Vagina (tissue), 2 donors: ENCODE results near the gene GNA15. TPM values are rescaled to one million over a fixed set of nuclear protein-coding genes. Genes with fewer than 3 reads are reported as not detected.

Experiments
- DNase-seq, 2 donors: peaks; one replicate each; pipeline ENCODE4 v3.0.0-alpha.2; 2017; ENCODE audit errors: extremely low spot score in 2 of 2
- H3K27ac ChIP-seq: fragments of 200-600 bp; sonication (generic); one replicate; pipeline ENCODE4 v1.5.1; 2019
- H3K27me3 ChIP-seq: fragments of 200-600 bp; sonication (generic); one replicate; pipeline ENCODE4 v1.5.1; 2019
- H3K36me3 ChIP-seq, 2 donors: fragments of 200-600 bp; sonication (generic); one replicate each; pipeline ENCODE4 v1.5.1; 2017 to 2019
- H3K4me1 ChIP-seq: fragments of 200-600 bp; sonication (generic); one replicate; pipeline ENCODE4 v1.5.1; 2019
- H3K4me3 ChIP-seq, 2 donors: fragments of 200-600 bp; sonication (generic); 1 replicate in 1 of 2; 2 replicates in 1 of 2; pipeline ENCODE4 v1.5.1; 2016 to 2019
- H3K9me3 ChIP-seq: fragments of 200-600 bp; sonication (generic); one replicate; pipeline ENCODE4 v1.5.1; 2019
- POLR2A ChIP-seq, 2 donors: fragments of 450-650 bp; IDR thresholded peaks; one replicate each; pipeline ENCODE4 v1.6.1; 2017; ENCODE audit warnings: antibody characterized with exemption in 2 of 2, mild to moderate bottlenecking in 2 of 2, moderate library complexity in 2 of 2
- POLR2AphosphoS5 ChIP-seq, 2 donors: sonication (generic); formaldehyde crosslinking; IDR thresholded peaks; one replicate each; pipeline ENCODE4 v1.9.0; 2017; ENCODE audit warnings: antibody characterized with exemption in 2 of 2, mild to moderate bottlenecking in 2 of 2, low read depth in 1 of 2; ENCODE audit not compliant: insufficient read depth in 1 of 2
- intact Hi-C: fragments of 100-400 bp; cut with DNase I; formaldehyde crosslinking; loops from one replicate; pipeline ENCODE4 v1.15.1; 2023
- total RNA-seq: library from RNA; depleted of rRNA; stranded (reverse); fragments of >200 nt; gene quantifications from one replicate; pipeline ENCODE4 v1.2.3, GENCODE V29; 2016
- TF ChIP-seq, protein P1 (sequence below), 3 experiments: fragments of 450-650 bp in 2 of 3; fragments of 200-600 bp in 1 of 3; sonication (generic) in 1 of 3; IDR thresholded peaks; one replicate each; pipeline ENCODE4 v1.5.1; 2017 to 2019; ENCODE audit warnings: antibody characterized with exemption in 3 of 3, mild to moderate bottlenecking in 2 of 3, moderate library complexity in 2 of 3

The GNA15 gene
- total RNA-seq, 1 donor from 2014 or later = 28.2 TPM

DNA sequence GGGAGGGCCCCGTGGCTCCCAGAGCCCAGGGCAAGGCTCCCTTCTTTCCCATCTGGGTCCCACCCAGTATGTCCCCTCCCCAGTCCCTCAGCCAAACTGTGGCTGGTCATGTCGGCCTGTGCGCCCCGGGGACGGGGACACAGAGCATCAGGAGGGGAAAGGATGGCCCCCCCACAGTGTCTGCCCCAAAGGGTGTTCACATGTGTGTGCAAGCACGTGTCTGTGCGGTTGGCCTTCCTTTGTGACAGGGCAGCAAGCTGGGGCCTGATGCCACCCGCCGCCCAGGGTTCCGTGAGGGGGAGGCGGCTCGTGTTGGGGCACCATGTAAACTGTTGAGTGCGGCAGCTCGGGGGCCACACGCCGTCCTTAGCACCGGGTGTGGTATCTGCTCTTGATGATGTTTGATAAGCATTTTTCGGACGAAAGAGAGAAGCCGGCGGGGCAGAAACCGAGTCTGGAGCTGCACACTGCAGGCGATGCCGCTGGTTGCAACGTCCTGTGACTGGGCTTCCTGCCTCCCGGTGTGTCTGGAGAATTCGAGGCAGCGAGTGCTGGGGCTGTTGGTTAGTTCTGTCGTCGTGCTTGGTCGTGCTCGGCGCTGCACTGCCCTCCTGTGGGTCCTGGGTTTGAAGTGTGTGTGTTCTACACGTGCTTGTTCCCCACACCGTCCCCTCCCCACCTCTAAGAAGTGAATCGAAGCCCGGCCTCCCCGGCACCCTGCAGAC, 23.3 kb upstream of the GNA15 start:
- intact Hi-C loops = no loop called here
- DNase-seq = no peak
- no peak overlapping the region for H3K27ac ChIP-seq
- H3K4me1 ChIP-seq = peaks cover 12% of the 10 kb centered on the region
- no peak for TF ChIP-seq POLR2A (IDR thresholded peaks at IDR 0.05)
- TF ChIP-seq POLR2AphosphoS5 (IDR thresholded peaks at IDR 0.05; ENCODE audit: insufficient read depth in 1 of 2, low read depth in 1 of 2) = no peak
- TF ChIP-seq, protein P1, sequence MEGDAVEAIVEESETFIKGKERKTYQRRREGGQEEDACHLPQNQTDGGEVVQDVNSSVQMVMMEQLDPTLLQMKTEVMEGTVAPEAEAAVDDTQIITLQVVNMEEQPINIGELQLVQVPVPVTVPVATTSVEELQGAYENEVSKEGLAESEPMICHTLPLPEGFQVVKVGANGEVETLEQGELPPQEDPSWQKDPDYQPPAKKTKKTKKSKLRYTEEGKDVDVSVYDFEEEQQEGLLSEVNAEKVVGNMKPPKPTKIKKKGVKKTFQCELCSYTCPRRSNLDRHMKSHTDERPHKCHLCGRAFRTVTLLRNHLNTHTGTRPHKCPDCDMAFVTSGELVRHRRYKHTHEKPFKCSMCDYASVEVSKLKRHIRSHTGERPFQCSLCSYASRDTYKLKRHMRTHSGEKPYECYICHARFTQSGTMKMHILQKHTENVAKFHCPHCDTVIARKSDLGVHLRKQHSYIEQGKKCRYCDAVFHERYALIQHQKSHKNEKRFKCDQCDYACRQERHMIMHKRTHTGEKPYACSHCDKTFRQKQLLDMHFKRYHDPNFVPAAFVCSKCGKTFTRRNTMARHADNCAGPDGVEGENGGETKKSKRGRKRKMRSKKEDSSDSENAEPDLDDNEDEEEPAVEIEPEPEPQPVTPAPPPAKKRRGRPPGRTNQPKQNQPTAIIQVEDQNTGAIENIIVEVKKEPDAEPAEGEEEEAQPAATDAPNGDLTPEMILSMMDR (IDR thresholded peaks at IDR 0.05) = no peak
- no peaks in the 10 kb centered on the region for H3K27me3 ChIP-seq
- no peaks in the 10 kb centered on the region for H3K9me3 ChIP-seq
- H3K4me3 ChIP-seq = no peak overlapping the region
- peaks cover 0 to 16% of the 10 kb centered on the region in 2 donors for H3K36me3 ChIP-seq

DNA sequence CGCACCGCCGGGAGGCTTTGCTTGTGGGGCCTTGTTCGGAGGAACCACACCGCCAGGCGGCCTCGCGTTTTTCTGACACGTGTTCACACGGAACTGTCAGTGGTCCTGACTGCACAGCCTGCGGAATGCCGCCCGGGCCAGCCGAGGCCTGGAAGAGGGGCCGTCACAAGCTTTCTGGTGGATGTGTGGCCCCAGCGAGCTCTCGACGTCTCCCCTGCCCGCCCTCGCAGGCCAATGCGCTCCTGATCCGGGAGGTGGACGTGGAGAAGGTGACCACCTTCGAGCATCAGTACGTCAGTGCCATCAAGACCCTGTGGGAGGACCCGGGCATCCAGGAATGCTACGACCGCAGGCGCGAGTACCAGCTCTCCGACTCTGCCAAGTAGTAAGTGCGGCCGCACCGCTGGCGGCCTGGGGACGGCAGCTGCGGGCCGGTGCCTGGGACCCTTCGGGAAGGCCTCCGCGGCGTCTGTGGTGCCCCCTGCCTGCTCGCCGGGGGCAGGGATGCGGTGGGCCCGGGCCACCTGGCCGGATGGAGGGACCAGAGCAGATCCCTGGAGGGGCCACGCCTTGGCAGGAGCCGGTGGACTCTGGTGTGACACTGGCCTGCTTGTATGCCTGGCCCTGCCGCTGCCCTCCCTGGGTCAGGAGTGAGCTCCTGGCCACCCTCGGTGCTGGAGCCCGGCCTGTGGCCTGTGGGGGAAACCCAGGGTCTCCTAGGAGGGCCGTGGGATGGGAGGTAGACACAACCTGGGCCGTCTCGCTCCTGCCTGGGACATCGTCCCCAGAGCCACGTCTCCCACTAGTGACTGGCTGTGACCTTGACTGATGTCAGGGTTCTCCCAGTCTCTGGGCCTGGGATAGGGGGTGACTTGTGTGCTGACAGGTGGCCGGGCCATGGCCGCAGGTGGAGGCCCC, 22.5 kb upstream of the GNA15 start:
- Histone ChIP-seq H3K36me3 (peaks cover 0 to 24% of the 10 kb centered on the region in 2 donors), H3K9me3 (no peaks in the 10 kb centered on the region), H3K27ac (no peak overlapping the region), H3K4me3 (no peak overlapping the region), H3K4me1 (peaks cover 4% of the 10 kb centered on the region), H3K27me3 (no peaks in the 10 kb centered on the region)
- TF ChIP-seq, protein P1 (IDR thresholded peaks at IDR 0.05) = no peak
- TF ChIP-seq POLR2AphosphoS5 (IDR thresholded peaks at IDR 0.05; ENCODE audit: insufficient read depth in 1 of 2, low read depth in 1 of 2) (no peak), POLR2A (IDR thresholded peaks at IDR 0.05) (no peak)
- no peak for DNase-seq
- intact Hi-C loops = no loop called here

DNA sequence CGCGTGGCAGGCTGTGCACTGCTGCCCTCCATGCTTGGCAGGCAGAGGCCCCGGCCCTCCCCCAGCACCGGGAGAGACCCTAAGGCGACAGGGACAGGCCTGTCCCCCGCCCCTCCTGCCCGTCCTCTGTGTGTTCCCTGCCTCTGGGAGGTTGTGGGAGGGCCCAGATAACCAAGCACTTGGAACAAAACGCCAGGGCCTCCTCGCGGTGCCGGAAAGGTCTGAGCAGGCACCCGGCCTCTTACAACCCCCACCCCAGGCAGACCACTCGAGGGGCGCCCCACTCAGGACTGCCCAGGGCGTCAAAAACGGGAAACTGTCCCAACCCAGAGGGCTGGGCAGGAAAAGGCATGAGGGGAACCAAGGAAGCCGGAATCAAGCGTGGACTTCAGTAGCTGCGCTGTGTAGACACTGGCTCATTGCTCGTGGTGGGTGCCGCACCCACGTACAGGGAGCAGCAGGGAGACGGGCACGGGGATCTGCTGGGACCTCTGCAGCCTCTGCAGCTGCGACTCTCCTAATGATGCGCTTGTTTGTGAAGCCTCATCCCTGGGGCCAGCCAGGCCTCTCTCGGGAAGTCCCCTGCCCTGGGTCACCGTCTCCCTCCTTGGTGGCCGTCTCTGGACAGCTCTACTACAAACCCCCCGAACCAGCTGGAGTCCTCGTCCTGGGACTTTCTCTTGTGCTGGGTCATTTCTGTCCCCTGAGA, 21.7 kb upstream of the GNA15 start:
- no peaks in the 10 kb centered on the region for H3K27me3 ChIP-seq
- H3K36me3 ChIP-seq = peaks cover 0 to 28% of the 10 kb centered on the region in 2 donors
- intact Hi-C loops = no loop called here
- H3K4me1 ChIP-seq = no peaks in the 10 kb centered on the region
- no peak overlapping the region for H3K4me3 ChIP-seq
- H3K27ac ChIP-seq = no peak overlapping the region
- DNase-seq = no peak
- TF ChIP-seq POLR2A (IDR thresholded peaks at IDR 0.05) (no peak), POLR2AphosphoS5 (IDR thresholded peaks at IDR 0.05; ENCODE audit: insufficient read depth in 1 of 2, low read depth in 1 of 2) (no peak)
- TF ChIP-seq, protein P1 (IDR thresholded peaks at IDR 0.05) = no peak
- no peaks in the 10 kb centered on the region for H3K9me3 ChIP-seq

DNA sequence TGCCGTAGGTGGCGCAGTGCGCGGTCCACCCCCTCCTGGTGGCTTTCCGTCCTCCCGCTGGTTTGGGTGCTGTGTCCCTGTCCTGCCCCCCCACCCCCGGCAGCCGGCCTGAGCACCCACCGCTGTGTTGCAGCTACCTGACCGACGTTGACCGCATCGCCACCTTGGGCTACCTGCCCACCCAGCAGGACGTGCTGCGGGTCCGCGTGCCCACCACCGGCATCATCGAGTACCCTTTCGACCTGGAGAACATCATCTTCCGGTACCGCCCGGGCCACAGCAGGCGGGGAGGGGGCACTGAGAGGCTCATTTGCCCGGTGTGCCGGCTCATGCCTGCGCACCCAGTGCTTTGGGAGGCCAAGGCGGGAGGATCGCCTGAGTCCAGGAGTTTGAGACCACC, 21.0 kb upstream of the GNA15 start:
- no peaks in the 10 kb centered on the region for H3K9me3 ChIP-seq
- peaks cover 0 to 33% of the 10 kb centered on the region in 2 donors for H3K36me3 ChIP-seq
- no peak overlapping the region for H3K4me3 ChIP-seq
- H3K4me1 ChIP-seq = no peaks in the 10 kb centered on the region
- DNase-seq = no peak
- TF ChIP-seq POLR2A (IDR thresholded peaks at IDR 0.05) (no peak), POLR2AphosphoS5 (IDR thresholded peaks at IDR 0.05; ENCODE audit: insufficient read depth in 1 of 2, low read depth in 1 of 2) (no peak)
- TF ChIP-seq, protein P1 (IDR thresholded peaks at IDR 0.05) = no peak
- no peaks in the 10 kb centered on the region for H3K27me3 ChIP-seq
- intact Hi-C loops = no loop called here
- H3K27ac ChIP-seq = no peak overlapping the region
